HepG2 (cell line): ENCODE results near the gene KLC4. TPM values are rescaled to one million over a fixed set of nuclear protein-coding genes. Genes with fewer than 3 reads are reported as not detected.
A peak's percentile ranks its signal among the peaks of the same experiment; 100 is the strongest.

Experiments
- ARNT2 ChIP-seq: sonication (generic); formaldehyde crosslinking; IDR thresholded peaks from 2 replicates; pipeline ENCODE4 v1.8.0; 2022; ENCODE audit warnings: mild to moderate bottlenecking, low read depth, missing genetic modification reagents, moderate library complexity
- ATAD3A ChIP-seq: sonication (generic); formaldehyde crosslinking; IDR thresholded peaks from 2 replicates; pipeline ENCODE4 v1.4.0; 2020; ENCODE audit warnings: missing genetic modification reagents
- DPF2 ChIP-seq: sonication (generic); formaldehyde crosslinking; IDR thresholded peaks from 2 replicates; pipeline ENCODE4 v1.4.0; 2020; ENCODE audit warnings: mild to moderate bottlenecking, low read depth, missing genetic modification reagents, borderline replicate concordance
- HINFP ChIP-seq: sonication (generic); formaldehyde crosslinking; IDR thresholded peaks from 2 replicates; pipeline ENCODE4 v1.4.0; 2020; ENCODE audit warnings: low read depth, mild to moderate bottlenecking, missing genetic modification reagents
- HNRNPUL1 ChIP-seq: fragments of 200-400 bp; formaldehyde crosslinking; IDR thresholded peaks from 2 replicates; pipeline ENCODE4 v1.6.1; 2017; ENCODE audit warnings: low read depth, mild to moderate bottlenecking, low read length, moderate library complexity
- HOMEZ ChIP-seq: IDR thresholded peaks from 2 replicates; pipeline ENCODE4 v1.6.1; 2016; ENCODE audit warnings: low read depth
- JUND ChIP-seq: sonication (generic); formaldehyde crosslinking; IDR thresholded peaks from 2 replicates; pipeline ENCODE4 v1.8.0; 2022; ENCODE audit warnings: mild to moderate bottlenecking, missing genetic modification reagents
- KMT2A ChIP-seq: sonication (generic); formaldehyde crosslinking; IDR thresholded peaks from 2 replicates; pipeline ENCODE4 v1.4.0; 2020; ENCODE audit warnings: missing genetic modification reagents
- MTA1 ChIP-seq: sonication (generic); formaldehyde crosslinking; IDR thresholded peaks from 2 replicates; pipeline ENCODE4 v1.4.0; 2020; ENCODE audit warnings: missing genetic modification reagents, mild to moderate bottlenecking, borderline replicate concordance
- MTA3 ChIP-seq: sonication (generic); formaldehyde crosslinking; IDR thresholded peaks from 2 replicates; pipeline ENCODE4 v1.4.0; 2020; ENCODE audit warnings: missing genetic modification reagents
- PCBP2 ChIP-seq: fragments of 200-400 bp; formaldehyde crosslinking; optimal IDR thresholded peaks from 2 replicates; pipeline ENCODE3; 2018; ENCODE audit warnings: low read length, low read depth; ENCODE audit not compliant: poor library complexity, severe bottlenecking
- POGZ ChIP-seq: sonication (generic); formaldehyde crosslinking; IDR thresholded peaks from 2 replicates; pipeline ENCODE4 v1.4.0; 2020; ENCODE audit warnings: mild to moderate bottlenecking, missing genetic modification reagents
- YEATS4 ChIP-seq: sonication (generic); formaldehyde crosslinking; IDR thresholded peaks from 2 replicates; pipeline ENCODE4 v1.4.0; 2020; ENCODE audit warnings: missing genetic modification reagents, borderline replicate concordance
- ZBTB8A ChIP-seq: sonication (generic); formaldehyde crosslinking; IDR thresholded peaks from 2 replicates; pipeline ENCODE4 v1.4.0; 2020; ENCODE audit warnings: mild to moderate bottlenecking, low read depth, missing genetic modification reagents, borderline replicate concordance
- ZFP62 ChIP-seq: sonication (generic); formaldehyde crosslinking; IDR thresholded peaks from 2 replicates; pipeline ENCODE4 v1.4.0; 2020; ENCODE audit warnings: missing genetic modification reagents
- ZIK1 ChIP-seq: sonication (generic); formaldehyde crosslinking; IDR thresholded peaks from 2 replicates; pipeline ENCODE4 v1.5.0; 2020; ENCODE audit warnings: mild to moderate bottlenecking, low read depth, missing genetic modification reagents, borderline replicate concordance
- ZNF138 ChIP-seq: sonication (generic); formaldehyde crosslinking; IDR thresholded peaks from 2 replicates; pipeline ENCODE4 v1.5.0; 2020; ENCODE audit warnings: mild to moderate bottlenecking, low read depth, missing genetic modification reagents
- ZNF205 ChIP-seq: IDR thresholded peaks from 2 replicates; pipeline ENCODE4 v1.6.1; 2018; ENCODE audit warnings: missing biosample characterization, missing genetic modification reagents
- ZNF253 ChIP-seq: sonication (generic); formaldehyde crosslinking; IDR thresholded peaks from 2 replicates; pipeline ENCODE4 v1.8.0; 2022; ENCODE audit warnings: mild to moderate bottlenecking, missing genetic modification reagents, borderline replicate concordance
- ZNF660 ChIP-seq: sonication (generic); formaldehyde crosslinking; IDR thresholded peaks from 2 replicates; pipeline ENCODE4 v1.5.1; 2020; ENCODE audit warnings: mild to moderate bottlenecking, low read depth, missing genetic modification reagents, borderline replicate concordance
- polyA plus RNA-seq, 8 experiments: library from polyadenylated mRNA; depleted of rRNA in 3 of 8; stranded (reverse) in 7 of 8; unstranded in 1 of 8; fragments of >200 nt; fragmentation: Illumina TruSeq in 4 of 8; extraction: Trizol in 4 of 8; gene quantifications; 2 replicates each; pipeline versions ENCODE4 v1.2.1 to v1.2.3, GENCODE V29; 2011 to 2016; ENCODE audit warnings: low read depth in 4 of 8, missing spikeins in 1 of 8, mixed read lengths in 1 of 8; ENCODE audit not compliant: insufficient read depth in 1 of 8
- total RNA-seq, 5 experiments: library from RNA; depleted of rRNA; stranded (reverse); fragments of >200 nt; fragmentation: Illumina TruSeq; extraction: Trizol; gene quantifications; 2 replicates each; pipeline ENCODE4 v1.2.3, GENCODE V29; 2016; ENCODE audit warnings: low read depth in 1 of 5

KLC4 gene
- total and polyA plus RNA-seq, 2 of the 13 experiments (the other 11 are each of a cell fraction or from before 2014, with no cell fraction given), result 45.4 to 70.4 TPM

GRCh38 chr6:43089874-43090558, 30.6 kb downstream of the KLC4 start (continued):
- no peak for TF ChIP-seq ZFP62 (CRISPR knock-in tag)
- no peak; the same call in 1 of the 2 replicates for TF ChIP-seq JUND (CRISPR knock-in tag)
- TF ChIP-seq YEATS4 (CRISPR knock-in tag), result peak; percentile 67; the same call in 1 of the 2 replicates
- peak; percentile 6; the same call in 1 of the 2 replicates for TF ChIP-seq ARNT2 (CRISPR knock-in tag)
- no peak for TF ChIP-seq HINFP
- TF ChIP-seq MTA1 (CRISPR knock-in tag), result peak; percentile 81; the same call in 1 of the 2 replicates
- no peak for TF ChIP-seq ZNF660 (CRISPR knock-in tag)
- TF ChIP-seq ZIK1 (CRISPR knock-in tag), result no peak
- peak; percentile 77; the same call in 1 of the 2 replicates for TF ChIP-seq DPF2 (CRISPR knock-in tag)
- TF ChIP-seq ZNF205 (CRISPR knock-in tag), result no peak; the same call in 1 of the 2 replicates
- TF ChIP-seq POGZ, result no peak
- peak; percentile 36; the same call in 1 of the 2 replicates for TF ChIP-seq HOMEZ (CRISPR knock-in tag)
- no peak for TF ChIP-seq ZNF253 (CRISPR knock-in tag)
- peak; percentile 83 for TF ChIP-seq KMT2A (CRISPR knock-in tag)
- TF ChIP-seq ZBTB8A (CRISPR knock-in tag), result no peak
- TF ChIP-seq ZNF138, result no peak
- TF ChIP-seq HNRNPUL1, result no peak
- no peak for TF ChIP-seq PCBP2
- no peak for TF ChIP-seq MTA3 (CRISPR knock-in tag)
- no peak for TF ChIP-seq ATAD3A
